Activated CD8-positive, alpha-beta T cell treated with anti-CD3 and anti-CD28 coated beads for 36 hours (primary cell): ENCODE results near the gene TMPRSS7. TPM values are rescaled to one million over a fixed set of nuclear protein-coding genes. Genes with fewer than 3 reads are reported as not detected.

Experiments
- ATAC-seq: fragments of 200-7000 bp; cut with Tn5 transposase; one replicate; pipeline ENCODE4 v1.10.0; 2021; ENCODE audit warnings: mild to moderate bottlenecking, moderate library complexity
- CTCF ChIA-PET: fragments of 350-600 bp; sonication (Branson Sonifier 250); formaldehyde crosslinking; loops from one replicate; lab custom pipeline; 2021; ENCODE audit warnings: antibody characterized with exemption; lab: Charles Lee
- POLR2A ChIA-PET: fragments of 350-600 bp; sonication (Branson Sonifier 250); formaldehyde crosslinking; loops from one replicate; lab custom pipeline; 2021; ENCODE audit warnings: antibody characterized with exemption; lab: Charles Lee
- DNase-seq: peaks from one replicate; pipeline ENCODE4 v3.0.0-alpha.2; 2020
- H3K27ac Mint-ChIP-seq: one replicate; pipeline ENCODE4 v1.8.0; 2021; ENCODE audit warnings: mild to moderate bottlenecking, mixed read lengths
- H3K27me3 Mint-ChIP-seq: one replicate; pipeline ENCODE4 v1.8.0; 2021; ENCODE audit warnings: mixed read lengths
- H3K36me3 Mint-ChIP-seq: one replicate; pipeline ENCODE4 v1.8.0; 2021; ENCODE audit warnings: low read depth, mixed read lengths
- H3K4me1 Mint-ChIP-seq: one replicate; pipeline ENCODE4 v1.8.0; 2021; ENCODE audit warnings: low read depth, mixed read lengths
- H3K4me3 Mint-ChIP-seq: one replicate; pipeline ENCODE4 v1.8.0; 2021; ENCODE audit warnings: mild to moderate bottlenecking, moderate library complexity, mixed read lengths
- H3K9me3 Mint-ChIP-seq: one replicate; pipeline ENCODE4 v1.8.0; 2021; ENCODE audit warnings: mixed read lengths
- CTCF ChIP-seq: fragments of 200-600 bp; IDR thresholded peaks from one replicate; pipeline ENCODE4 v1.8.0; 2022; ENCODE audit warnings: antibody characterized with exemption, mild to moderate bottlenecking
- intact Hi-C: fragments of 100-400 bp; cut with micrococcal nuclease; formaldehyde crosslinking; loops from one replicate; pipeline ENCODE4 v1.10.0; 2022
- total RNA-seq, 2 experiments: library from RNA; stranded (reverse); gene quantifications; one replicate each; pipeline ENCODE4 v1.2.3, GENCODE V29; 2021

The TMPRSS7 gene
- total RNA-seq, 2 experiments from 2014 or later = not detected

- CTCF ChIA-PET = interaction anchor here (1.7 to 21.1 kb wide), 4 partner anchors 10 to 284 kb away, joined by 7 to 477 read pairs (median 39); no protein-coding TSS in a partner anchor
- no peaks in the 10 kb centered on the region for H3K36me3 Mint-ChIP-seq
- no peaks in the 10 kb centered on the region for H3K27me3 Mint-ChIP-seq
- no peak for TF ChIP-seq CTCF
- intact Hi-C loops = no loop called here
- H3K27ac Mint-ChIP-seq = peak overlapping the region; percentile 48
- ATAC-seq (no peak), DNase-seq (no peak)
- H3K9me3 Mint-ChIP-seq = no peaks in the 10 kb centered on the region
- peaks cover 51% of the 10 kb centered on the region for H3K4me1 Mint-ChIP-seq
- POLR2A ChIA-PET = interaction anchor here (0.7 to 3.2 kb wide), 4 partner anchors 10 to 305 kb away, joined by 3 to 15 read pairs (median 6); partner anchors contain the start of gene ABHD10
- H3K4me3 Mint-ChIP-seq = no peak overlapping the region
Observed at GRCh38 chr3:112001526-112001925, 33.0 kb upstream of the TMPRSS7 start.

DNA sequence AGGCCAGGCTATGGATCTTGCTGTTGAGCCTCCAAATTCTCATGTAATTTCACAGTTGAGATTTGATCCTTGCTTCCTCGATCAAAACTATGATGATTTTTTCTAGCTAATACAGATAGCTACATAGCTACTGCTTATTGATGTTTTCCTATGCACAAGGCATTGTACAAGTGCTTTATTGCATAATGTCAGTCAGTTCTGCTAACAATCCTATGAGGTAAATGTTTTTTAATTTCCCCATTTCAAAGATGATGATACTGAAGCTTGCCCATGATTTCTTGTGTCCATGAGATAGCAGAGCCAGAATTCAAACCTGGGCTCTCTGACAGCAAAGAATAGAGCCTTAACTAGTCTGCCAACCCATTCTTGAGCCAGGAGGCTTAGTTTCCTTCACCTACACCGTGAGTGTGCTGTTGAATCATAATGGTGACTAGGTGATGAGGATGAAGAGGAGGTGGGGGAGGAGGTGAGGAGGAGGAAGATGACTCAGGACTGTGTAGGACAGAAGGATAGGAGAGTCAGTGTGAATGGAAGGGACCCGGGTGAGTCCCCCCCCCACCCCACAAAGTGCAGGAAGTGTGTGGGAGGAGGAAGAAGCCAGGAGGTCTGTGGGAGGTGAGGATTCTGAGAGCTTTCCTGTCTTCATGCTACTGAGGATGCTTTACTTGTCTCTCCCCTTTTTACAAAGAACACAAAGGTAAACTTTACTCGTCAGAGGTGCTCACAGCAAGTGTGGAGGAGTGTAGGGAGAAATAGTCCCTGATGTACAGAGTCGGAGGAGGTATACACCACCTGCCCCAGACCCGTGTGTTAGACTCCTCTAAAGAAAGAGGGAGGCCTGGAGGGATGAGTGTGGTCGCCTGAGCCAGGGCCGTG, 32.2 kb upstream of the TMPRSS7 start:
- no peaks in the 10 kb centered on the region for H3K9me3 Mint-ChIP-seq
- H3K27me3 Mint-ChIP-seq = no peaks in the 10 kb centered on the region
- ChIA-PET POLR2A (interaction anchor here (0.6 to 3.2 kb wide), 7 partner anchors 11 to 595 kb away, joined by 3 to 15 read pairs (median 4); partner anchors contain the start of gene ABHD10), CTCF (interaction anchor here (0.8 to 21.1 kb wide), 8 partner anchors 11 to 285 kb away, joined by 3 to 477 read pairs (median 7); no protein-coding TSS in a partner anchor)
- H3K36me3 Mint-ChIP-seq = no peaks in the 10 kb centered on the region
- peak; percentile 87 for ATAC-seq
- H3K4me3 Mint-ChIP-seq = peak overlapping the region; percentile 29
- no peak for TF ChIP-seq CTCF
- peaks cover 51% of the 10 kb centered on the region for H3K4me1 Mint-ChIP-seq
- intact Hi-C loops = no loop called here
- H3K27ac Mint-ChIP-seq = peak overlapping the region; percentile 80
- DNase-seq = peak; percentile 74

DNA sequence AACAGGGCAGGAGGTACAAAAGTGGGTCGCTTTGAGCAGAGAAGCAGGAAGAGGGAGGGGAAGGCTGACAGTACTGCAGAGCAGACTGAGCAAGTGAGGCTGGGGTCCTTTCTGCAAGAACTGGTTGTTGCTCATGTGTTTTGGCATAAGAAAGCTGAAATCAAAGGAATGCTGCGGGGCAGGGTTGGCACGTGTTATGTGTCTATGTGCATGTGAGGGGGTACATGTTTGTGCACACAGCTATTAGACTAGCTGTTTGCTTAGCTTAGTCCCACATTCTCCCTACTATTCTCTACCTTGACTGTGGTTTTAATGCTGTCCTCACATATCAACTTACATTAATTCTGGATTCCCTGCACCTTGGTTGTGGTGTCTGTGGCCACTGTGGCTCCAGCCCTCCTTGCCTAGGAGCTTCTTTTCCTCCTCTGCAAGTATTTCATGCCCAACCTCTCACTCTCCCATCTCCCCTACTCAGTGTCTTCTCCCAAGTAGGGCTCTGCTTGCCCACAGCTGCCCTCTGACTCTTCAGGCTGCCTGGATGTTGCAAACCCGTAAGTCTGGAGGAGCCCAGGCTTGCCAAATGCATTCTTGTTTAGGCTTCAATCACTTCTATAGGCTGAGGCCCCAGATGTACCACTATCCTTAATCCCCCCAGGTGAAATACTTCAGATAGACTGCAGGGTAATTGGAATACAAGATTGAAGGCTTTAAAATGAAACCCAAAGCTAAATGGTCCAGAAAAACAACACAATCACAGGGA, 31.0 kb upstream of the TMPRSS7 start:
- ChIA-PET CTCF (interaction anchor here (0.8 to 21.1 kb wide), 12 partner anchors 8 to 288 kb away, joined by 3 to 477 read pairs (median 4); no protein-coding TSS in a partner anchor), POLR2A (interaction anchor here (0.7 to 3.2 kb wide), 3 partner anchors 10 to 156 kb away, joined by 3 to 15 read pairs (median 9); partner anchors contain the start of gene ABHD10)
- DNase-seq = no peak
- Mint-ChIP-seq H3K4me1 (peaks cover 49% of the 10 kb centered on the region), H3K27ac (peak overlapping the region; percentile 80), H3K36me3 (no peaks in the 10 kb centered on the region), H3K27me3 (no peaks in the 10 kb centered on the region), H3K4me3 (no peak overlapping the region), H3K9me3 (no peaks in the 10 kb centered on the region)
- no peak for TF ChIP-seq CTCF
- intact Hi-C loops = no loop called here
- ATAC-seq = no peak

GRCh38 chr3:112004187-112004586, 30.3 kb upstream of the TMPRSS7 start:
- POLR2A ChIA-PET = interaction anchor here (1.7 to 3.2 kb wide), 2 partner anchors 9 to 25 kb away, joined by 9 to 15 read pairs; partner anchors contain the start of gene ABHD10
- no peaks in the 10 kb centered on the region for H3K36me3 Mint-ChIP-seq
- no peak for TF ChIP-seq CTCF
- H3K4me1 Mint-ChIP-seq = peaks cover 45% of the 10 kb centered on the region
- DNase-seq (peak; percentile 32), ATAC-seq (no peak)
- intact Hi-C loops = no loop called here
- H3K27me3 Mint-ChIP-seq = no peaks in the 10 kb centered on the region
- CTCF ChIA-PET = interaction anchor here (0.8 to 21.1 kb wide), 10 partner anchors 9 to 288 kb away, joined by 3 to 477 read pairs (median 4); no protein-coding TSS in a partner anchor
- no peak overlapping the region for H3K4me3 Mint-ChIP-seq
- H3K27ac Mint-ChIP-seq = peak overlapping the region; percentile 59
- H3K9me3 Mint-ChIP-seq = no peaks in the 10 kb centered on the region
